Calu3 (cell line): Measurements from ENCODE around the gene PKN3. TPM values are rescaled to one million over a fixed set of nuclear protein-coding genes. Genes with fewer than 3 reads are reported as not detected.
"Not testable (repeated sequence)": the region's sequence is repeated elsewhere in the genome, so short reads cannot be mapped to it uniquely, and the experiment has no call there.

Source experiments
- BruUV-seq: library from RNA; stranded (reverse); fragments of 400-500 nt; replicated peaks from 2 replicates; lab custom pipeline; 2021; lab: Mats Ljungman, UMichigan
- CTCF ChIA-PET: fragments of 300-600 bp; sonication (Branson Sonifier 250); formaldehyde crosslinking; loops from one replicate; lab custom pipeline; 2022; ENCODE audit warnings: antibody characterized with exemption; lab: Charles Lee
- DNase-seq: peaks from one replicate; pipeline ENCODE4 v3.0.0; 2022
- H3K27ac Mint-ChIP-seq: one replicate; pipeline ENCODE4 v1.8.0; 2022; ENCODE audit warnings: mixed read lengths; ENCODE audit not compliant: unreplicated experiment
- H3K27me3 Mint-ChIP-seq: one replicate; pipeline ENCODE4 v1.8.0; 2022; ENCODE audit warnings: mixed read lengths; ENCODE audit not compliant: unreplicated experiment
- H3K36me3 Mint-ChIP-seq: one replicate; pipeline ENCODE4 v1.8.0; 2022; ENCODE audit warnings: mild to moderate bottlenecking, moderate library complexity, mixed read lengths; ENCODE audit not compliant: insufficient read depth, unreplicated experiment
- H3K4me1 Mint-ChIP-seq: one replicate; pipeline ENCODE4 v1.8.0; 2022; ENCODE audit warnings: mild to moderate bottlenecking, low read depth, mixed read lengths; ENCODE audit not compliant: unreplicated experiment
- H3K4me3 Mint-ChIP-seq: one replicate; pipeline ENCODE4 v1.8.0; 2022; ENCODE audit warnings: mild to moderate bottlenecking, low read depth, moderate library complexity, mixed read lengths; ENCODE audit not compliant: unreplicated experiment
- H3K9me3 Mint-ChIP-seq: one replicate; pipeline ENCODE4 v1.8.0; 2022; ENCODE audit warnings: low read depth, mixed read lengths; ENCODE audit not compliant: unreplicated experiment
- intact Hi-C: fragments of 100-400 bp; cut with micrococcal nuclease; formaldehyde crosslinking; loops from one replicate; pipeline ENCODE4 v1.10.0; 2022; ENCODE audit not compliant: unreplicated experiment
- total RNA-seq: library from RNA; stranded (reverse); gene quantifications from 2 replicates; pipeline ENCODE4 v1.2.3, GENCODE V29; 2022
- TF ChIP-seq, protein P1 (sequence below): fragments of 200-600 bp; IDR thresholded peaks from one replicate; pipeline ENCODE4 v1.8.0; 2022; ENCODE audit warnings: antibody characterized with exemption; ENCODE audit not compliant: unreplicated experiment

The PKN3 gene
- total RNA-seq, 1 experiment from 2014 or later, result 7.7 TPM

DNA sequence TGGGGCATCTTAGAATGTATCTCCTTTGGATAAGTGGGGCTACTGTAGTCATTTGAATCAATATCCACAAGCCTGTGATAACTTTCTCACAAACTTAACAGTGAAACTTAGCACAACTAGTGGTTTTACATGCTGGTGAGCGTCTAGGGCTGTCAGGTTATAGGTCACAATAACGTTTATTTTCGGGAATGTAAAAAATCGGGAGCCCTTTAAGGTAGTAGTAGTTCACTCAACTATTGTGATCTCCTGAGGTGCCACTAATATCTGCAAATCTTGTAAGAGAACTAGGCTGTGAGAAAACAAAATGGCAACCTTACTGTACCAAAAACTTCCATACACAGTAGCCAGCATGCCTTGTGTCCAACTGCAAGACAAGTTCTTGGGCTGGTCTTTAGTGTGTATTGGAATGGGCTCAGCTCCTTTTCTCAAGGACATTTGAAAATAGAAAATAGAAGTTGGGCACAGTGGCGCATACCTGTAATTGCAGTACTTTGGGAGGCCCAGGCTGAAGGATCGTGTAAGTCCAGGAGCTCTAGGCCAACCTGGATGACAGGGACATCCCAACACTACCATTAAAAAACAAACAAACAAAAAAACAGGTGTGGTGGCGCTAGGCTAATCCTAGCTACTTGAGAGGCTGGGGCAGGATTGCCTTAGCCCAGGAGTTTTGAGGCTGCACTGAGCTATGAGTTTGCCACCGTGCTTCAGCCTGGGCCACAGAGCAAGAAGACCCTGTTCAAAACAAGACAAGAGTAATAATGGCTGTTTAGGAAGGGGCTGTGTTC is 5.2 kb upstream of the PKN3 start:
- intact Hi-C loops, result no loop called here
- no TSS peak for BruUV-seq
- CTCF ChIA-PET, result interaction anchor here (0.6 to 0.7 kb wide), 2 partner anchors 9 to 13 kb away, joined by 7 to 8 read pairs; no protein-coding TSS in a partner anchor
- Mint-ChIP-seq H3K27me3 (no peaks in the 10 kb centered on the region), H3K4me3 (no peak overlapping the region), H3K36me3 (peaks cover 31% of the 10 kb centered on the region), H3K4me1 (peaks cover 6% of the 10 kb centered on the region), H3K27ac (no peak overlapping the region), H3K9me3 (no peaks in the 10 kb centered on the region)
- no peak for DNase-seq
- TF ChIP-seq, protein P1, sequence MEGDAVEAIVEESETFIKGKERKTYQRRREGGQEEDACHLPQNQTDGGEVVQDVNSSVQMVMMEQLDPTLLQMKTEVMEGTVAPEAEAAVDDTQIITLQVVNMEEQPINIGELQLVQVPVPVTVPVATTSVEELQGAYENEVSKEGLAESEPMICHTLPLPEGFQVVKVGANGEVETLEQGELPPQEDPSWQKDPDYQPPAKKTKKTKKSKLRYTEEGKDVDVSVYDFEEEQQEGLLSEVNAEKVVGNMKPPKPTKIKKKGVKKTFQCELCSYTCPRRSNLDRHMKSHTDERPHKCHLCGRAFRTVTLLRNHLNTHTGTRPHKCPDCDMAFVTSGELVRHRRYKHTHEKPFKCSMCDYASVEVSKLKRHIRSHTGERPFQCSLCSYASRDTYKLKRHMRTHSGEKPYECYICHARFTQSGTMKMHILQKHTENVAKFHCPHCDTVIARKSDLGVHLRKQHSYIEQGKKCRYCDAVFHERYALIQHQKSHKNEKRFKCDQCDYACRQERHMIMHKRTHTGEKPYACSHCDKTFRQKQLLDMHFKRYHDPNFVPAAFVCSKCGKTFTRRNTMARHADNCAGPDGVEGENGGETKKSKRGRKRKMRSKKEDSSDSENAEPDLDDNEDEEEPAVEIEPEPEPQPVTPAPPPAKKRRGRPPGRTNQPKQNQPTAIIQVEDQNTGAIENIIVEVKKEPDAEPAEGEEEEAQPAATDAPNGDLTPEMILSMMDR, result no peak

DNA sequence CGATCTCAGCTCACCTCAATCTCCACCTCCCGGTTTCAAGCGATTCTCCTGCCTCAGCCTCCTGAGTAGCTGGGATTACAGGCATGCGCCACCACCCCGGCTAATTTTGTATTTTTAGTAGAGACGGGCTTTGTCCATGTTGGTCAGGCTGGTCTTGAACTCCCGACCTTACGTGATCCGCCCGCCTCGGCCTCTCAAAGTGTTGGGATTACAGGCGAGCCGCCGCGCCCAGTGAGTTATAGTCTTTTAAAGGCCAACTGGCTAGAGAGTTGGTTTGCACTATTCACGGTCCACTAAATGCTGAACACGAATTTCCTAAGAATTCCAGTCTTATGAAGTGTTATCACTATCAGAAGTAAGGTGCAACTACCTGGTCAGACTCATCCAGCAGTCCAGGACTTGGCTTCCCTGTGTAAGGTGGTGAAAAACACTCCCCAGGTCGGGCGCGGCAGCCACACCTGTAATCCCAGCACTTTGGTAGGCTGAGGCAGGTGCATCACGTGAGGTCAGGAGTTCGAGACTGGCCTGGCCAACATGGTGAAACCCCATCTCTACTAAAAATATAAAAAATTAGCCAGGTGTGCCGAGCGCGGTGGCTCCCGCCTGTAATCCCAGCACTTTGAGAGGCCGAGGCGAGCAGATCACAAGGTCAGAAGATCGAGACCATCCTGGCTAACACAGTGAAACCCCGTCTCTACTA is 3.1 kb upstream of the PKN3 start:
- H3K4me1 Mint-ChIP-seq, BruUV-seq, intact Hi-C loops, DNase-seq, H3K27ac Mint-ChIP-seq, CTCF ChIA-PET, H3K27me3 Mint-ChIP-seq, H3K4me3 Mint-ChIP-seq, H3K9me3 Mint-ChIP-seq: not testable (repeated sequence)
- H3K36me3 Mint-ChIP-seq, result peaks cover 30% of the 10 kb centered on the region

- TF ChIP-seq, protein P1, result no peak
- H3K4me3 Mint-ChIP-seq, result no peak overlapping the region
- BruUV-seq, result no TSS peak
- no peak for DNase-seq
- H3K9me3 Mint-ChIP-seq, result no peaks in the 10 kb centered on the region
- CTCF ChIA-PET, result no interaction called here
- H3K4me1 Mint-ChIP-seq, result no peaks in the 10 kb centered on the region
- H3K27me3 Mint-ChIP-seq, result no peaks in the 10 kb centered on the region
- H3K27ac Mint-ChIP-seq, result no peak overlapping the region
- intact Hi-C loops, result no loop called here
- peaks cover 24% of the 10 kb centered on the region for H3K36me3 Mint-ChIP-seq
Observed at GRCh38 chr9:128701227-128701854, 962 bp upstream of the PKN3 start.

GRCh38 chr9:128702949-128703615 is 779 bp downstream of the PKN3 start:
- DNase-seq, result no peak
- intact Hi-C loops, result no loop called here
- Mint-ChIP-seq H3K4me3 (peak overlapping the region; percentile 75), H3K36me3 (peaks cover 16% of the 10 kb centered on the region), H3K27me3 (no peaks in the 10 kb centered on the region), H3K27ac (no peak overlapping the region), H3K9me3 (no peaks in the 10 kb centered on the region), H3K4me1 (no peaks in the 10 kb centered on the region)
- BruUV-seq, result no TSS peak
- CTCF ChIA-PET, result no interaction called here
- TF ChIP-seq, protein P1, result no peak
